Tibial nerve (tissue), 4 donors: Measurements from ENCODE around the gene RANBP3. TPM values are rescaled to one million over a fixed set of nuclear protein-coding genes. Genes with fewer than 3 reads are reported as not detected.

Experiments
- DNase-seq, 2 donors: peaks; one replicate each; pipeline ENCODE4 v3.0.0-alpha.2; 2019; ENCODE audit warnings: low spot score in 2 of 2
- H3K27ac ChIP-seq, 4 donors: fragments of 200-600 bp; sonication (generic) in 3 of 4; one replicate each; pipeline ENCODE4 v1.5.1; 2017 to 2019; ENCODE audit warnings: mild to moderate bottlenecking in 1 of 4
- H3K27me3 ChIP-seq, 2 donors: fragments of 200-600 bp; sonication (generic) in 1 of 2; one replicate each; pipeline versions ENCODE4 v1.5.1 to v1.6.0; 2017 to 2019
- H3K36me3 ChIP-seq, 3 donors: fragments of 200-600 bp; sonication (generic); one replicate each; pipeline ENCODE4 v1.5.1; 2018 to 2019
- H3K4me1 ChIP-seq, 4 donors: fragments of 200-600 bp; sonication (generic) in 3 of 4; one replicate each; pipeline ENCODE4 v1.5.1; 2017 to 2019
- H3K4me3 ChIP-seq, 4 donors: fragments of 200-600 bp; sonication (generic) in 3 of 4; one replicate each; pipeline ENCODE4 v1.5.1; 2017 to 2019; ENCODE audit warnings: mild to moderate bottlenecking in 1 of 4, moderate library complexity in 1 of 4
- H3K9me3 ChIP-seq, 4 donors: fragments of 200-600 bp; sonication (generic) in 3 of 4; one replicate each; pipeline ENCODE4 v1.5.1; 2017 to 2019
- CTCF ChIP-seq, 5 experiments: fragments of 200-600 bp in 3 of 5; fragments of 450-650 bp in 2 of 5; sonication (generic) in 3 of 5; IDR thresholded peaks; one replicate each; pipeline ENCODE4 v1.5.1; 2016 to 2019; ENCODE audit warnings: antibody characterized with exemption in 5 of 5, mild to moderate bottlenecking in 3 of 5, moderate library complexity in 2 of 5
- EP300 ChIP-seq, 2 donors: sonication (generic); formaldehyde crosslinking; IDR thresholded peaks; one replicate each; pipeline ENCODE4 v1.6.1; 2017; ENCODE audit warnings: antibody characterized with exemption in 2 of 2, mild to moderate bottlenecking in 1 of 2
- POLR2A ChIP-seq, 2 donors: fragments of 450-650 bp; IDR thresholded peaks; one replicate each; pipeline ENCODE4 v1.6.1; 2017; ENCODE audit warnings: antibody characterized with exemption in 2 of 2, mild to moderate bottlenecking in 2 of 2, moderate library complexity in 2 of 2
- WGBS, 2 donors: methylation state at CpG; one replicate each; pipeline ENCODE4 v1.1.5; 2018; 5-methylcytosine and 5-hydroxymethylcytosine counted together
- total RNA-seq, 4 donors: library from RNA; depleted of rRNA; stranded (reverse); fragments of >200 nt; gene quantifications; one replicate each; pipeline ENCODE4 v1.1.0, GENCODE V29; 2016

The RANBP3 gene
- total RNA-seq, 4 donors from 2014 or later: 75.4 to 129 (median 95.6) TPM

DNA sequence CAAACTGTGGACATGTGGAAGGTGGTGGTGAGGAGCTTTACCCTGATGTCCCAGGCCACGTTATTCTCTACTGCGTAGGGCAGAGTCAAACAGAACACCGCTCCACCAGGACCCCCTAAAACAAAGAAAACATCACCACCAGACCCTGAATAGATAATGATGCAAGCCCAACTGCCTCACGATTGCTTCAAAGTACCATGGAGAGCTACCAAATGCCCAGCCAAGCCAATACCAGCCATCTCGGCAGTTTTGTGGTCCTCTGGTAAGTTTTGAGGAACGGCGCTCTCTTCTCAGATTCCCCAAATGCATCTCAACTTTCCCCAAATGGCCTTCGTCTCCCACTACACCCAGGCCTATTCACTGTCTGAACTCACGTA is 5.6 kb downstream of the RANBP3 start:
- Histone ChIP-seq H3K27ac (no peak overlapping the region), H3K4me3 (no peak overlapping the region), H3K27me3 (no peaks in the 10 kb centered on the region), H3K9me3 (no peaks in the 10 kb centered on the region), H3K36me3 (peaks cover 0 to 25% (median 0%) of the 10 kb centered on the region in 3 donors), H3K4me1 (peaks cover 5 to 85% (median 41%) of the 10 kb centered on the region in 4 donors)
- DNase-seq: no peak
- 75 to 77% methylated on average over 9 of the region's 9 CpGs for WGBS, 2 donors
- no peak for TF ChIP-seq CTCF (IDR thresholded peaks at IDR 0.05)
- TF ChIP-seq POLR2A (IDR thresholded peaks at IDR 0.05): no peak
- TF ChIP-seq EP300 (IDR thresholded peaks at IDR 0.05): no peak

DNA sequence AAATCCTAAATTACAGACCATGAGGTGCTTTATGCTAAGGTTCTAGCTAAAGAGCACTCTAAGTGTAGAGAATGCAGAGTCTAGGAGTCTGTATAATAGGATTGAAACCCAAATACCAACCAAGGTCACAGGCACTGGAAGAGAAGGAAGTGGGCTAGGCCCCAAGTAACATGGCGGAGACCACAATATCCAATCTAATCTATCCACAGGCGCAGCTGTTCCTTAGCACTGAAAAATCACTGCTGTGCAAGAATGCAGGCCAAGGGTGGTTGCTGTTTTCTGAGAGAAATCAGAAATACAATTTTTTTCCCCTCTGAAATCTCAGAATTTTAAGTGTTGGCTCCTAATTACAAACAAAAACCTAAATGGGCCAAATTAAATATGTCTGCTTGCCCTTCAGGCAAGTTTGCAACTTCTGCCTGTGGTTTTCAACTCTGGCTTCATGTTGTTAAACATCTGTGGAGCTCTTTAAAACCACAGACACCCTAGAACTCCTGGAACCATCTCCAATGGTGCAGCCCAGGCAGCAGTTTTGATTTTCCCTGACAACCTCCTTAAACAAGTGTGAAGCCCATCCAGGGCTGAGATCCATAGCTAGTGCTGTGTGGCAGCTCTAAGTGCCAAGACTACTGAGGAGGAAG is 6.1 kb downstream of the RANBP3 start:
- 96 to 97% methylated on average over 2 of the region's 2 CpGs for WGBS, 2 donors
- DNase-seq: no peak
- no peak for TF ChIP-seq EP300 (IDR thresholded peaks at IDR 0.05)
- no peak for TF ChIP-seq POLR2A (IDR thresholded peaks at IDR 0.05)
- no peak for TF ChIP-seq CTCF (IDR thresholded peaks at IDR 0.05)
- no peaks in the 10 kb centered on the region for H3K9me3 ChIP-seq
- no peaks in the 10 kb centered on the region for H3K27me3 ChIP-seq
- peaks cover 5 to 85% (median 40%) of the 10 kb centered on the region in 4 donors for H3K4me1 ChIP-seq
- no peak overlapping the region for H3K4me3 ChIP-seq
- no peak overlapping the region for H3K27ac ChIP-seq
- H3K36me3 ChIP-seq: peaks cover 0 to 25% (median 0%) of the 10 kb centered on the region in 3 donors

DNA sequence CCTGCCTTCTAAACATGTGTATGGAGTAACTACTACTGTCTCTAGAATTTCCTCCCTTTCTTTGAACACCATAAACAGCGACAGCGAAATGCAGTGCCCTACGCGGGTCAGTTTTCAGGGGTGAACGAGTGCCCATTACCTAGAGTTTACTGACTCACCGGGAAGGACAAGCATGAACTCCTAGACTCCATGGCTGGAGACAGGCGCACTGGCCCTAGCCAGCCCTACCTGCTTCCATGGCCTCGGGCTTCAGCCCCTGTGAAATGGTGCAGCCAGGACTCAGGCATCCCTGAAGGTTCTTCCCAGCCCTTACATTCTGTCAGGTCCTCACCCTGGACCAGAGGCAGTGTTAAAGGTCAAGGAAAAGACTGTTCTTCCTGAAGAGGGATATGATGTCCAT is 8.5 kb downstream of the RANBP3 start:
- WGBS, 2 donors: 86 to 91% methylated on average over 8 of the region's 8 CpGs

DNA sequence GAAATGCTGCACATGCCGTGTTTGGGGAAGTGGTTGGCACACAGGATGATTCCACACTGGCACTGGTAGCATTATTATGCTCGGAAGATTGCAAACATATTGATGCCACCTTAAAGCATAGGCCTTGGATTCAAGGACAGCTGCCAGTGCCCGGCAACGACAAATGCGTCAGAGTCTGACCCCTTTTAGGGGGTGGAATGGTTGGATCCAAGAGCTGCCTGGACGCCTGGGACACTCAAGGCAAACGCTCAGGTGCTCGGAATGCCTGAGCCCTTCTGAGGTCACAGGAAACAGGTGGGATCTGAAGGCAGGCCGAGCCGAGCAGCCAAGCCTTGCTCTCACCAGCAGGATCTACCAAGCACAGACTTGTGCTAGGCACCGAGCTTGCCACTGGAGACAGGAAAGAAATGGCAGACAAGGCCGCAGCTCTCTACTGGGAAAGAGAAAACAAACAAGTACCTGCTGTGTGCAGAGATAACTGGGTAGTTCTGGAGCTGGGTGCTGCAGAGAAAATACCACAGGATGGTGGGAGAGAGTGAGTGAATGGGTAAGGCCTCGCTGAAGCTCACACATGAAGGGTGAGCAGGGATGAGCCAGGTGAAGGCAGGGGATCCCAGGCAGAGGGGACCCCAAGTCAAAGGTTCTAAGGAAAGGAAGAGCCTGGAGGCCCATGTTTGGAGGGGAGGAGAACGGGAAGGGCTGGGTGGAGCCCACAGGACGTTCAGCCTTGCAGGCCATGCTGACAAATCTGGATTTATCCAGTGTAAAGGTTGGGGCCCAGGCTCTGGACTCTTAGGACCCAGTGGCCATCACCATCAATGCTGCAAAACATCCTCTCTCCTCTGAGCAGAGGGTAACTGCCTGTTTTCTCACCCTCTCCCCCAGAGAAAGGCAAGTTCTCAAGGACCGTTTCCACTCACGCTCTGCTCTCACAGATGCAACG is 9.2 kb downstream of the RANBP3 start:
- no peak overlapping the region for H3K4me3 ChIP-seq

More for the DNA sequence above, 8.5 kb downstream of the RANBP3 start:
- Histone ChIP-seq H3K4me3 (no peak overlapping the region), H3K27me3 (no peaks in the 10 kb centered on the region), H3K36me3 (peaks cover 0 to 17% (median 0%) of the 10 kb centered on the region in 3 donors), H3K27ac (peak overlapping the region in 1 of 4 donors; percentile 64), H3K9me3 (no peaks in the 10 kb centered on the region), H3K4me1 (peaks cover 5 to 85% (median 36%) of the 10 kb centered on the region in 4 donors)
- DNase-seq: no peak
- TF ChIP-seq EP300 (IDR thresholded peaks at IDR 0.05): no peak
- TF ChIP-seq POLR2A (IDR thresholded peaks at IDR 0.05): no peak
- no peak for TF ChIP-seq CTCF (IDR thresholded peaks at IDR 0.05)

More for the DNA sequence above, 9.2 kb downstream of the RANBP3 start:
- Histone ChIP-seq H3K36me3 (peaks cover 0 to 10% (median 0%) of the 10 kb centered on the region in 3 donors), H3K9me3 (no peaks in the 10 kb centered on the region), H3K27me3 (no peaks in the 10 kb centered on the region), H3K27ac (peak overlapping the region; percentile 9 to 86 (median 77)), H3K4me1 (peaks cover 5 to 85% (median 35%) of the 10 kb centered on the region in 4 donors)
- TF ChIP-seq EP300 (IDR thresholded peaks at IDR 0.05) (no peak), POLR2A (IDR thresholded peaks at IDR 0.05) (no peak), CTCF (IDR thresholded peaks at IDR 0.05) (no peak)
- DNase-seq: no peak
- 44% methylated on average over 18 of the region's 18 CpGs for WGBS, 2 donors
